ENCODE data around the gene PLA2G7. TPM values are rescaled to one million over a fixed set of nuclear protein-coding genes. Genes with fewer than 3 reads are reported as not detected.
A peak's percentile ranks its signal among the peaks of the same experiment; 100 is the strongest.

The PLA2G7 gene
- total and polyA plus RNA-seq, 8 donors: 0.88 to 32.1 (median 1.2) TPM

- no peak for ATAC-seq
- no peak overlapping the region for H3K4me3 ChIP-seq
Observed at GRCh38 chr6:46690911-46691451, 44.2 kb downstream of the PLA2G7 start.

GRCh38 chr6:46690141-46690755 is 44.9 kb downstream of the PLA2G7 start:
- Histone ChIP-seq H3K4me1 (no peaks in the 10 kb centered on the region), H3K4me3 (no peak overlapping the region), H3K27ac (no peak overlapping the region), H3K27me3 (no peaks in the 10 kb centered on the region), H3K9me3 (peaks cover 0 to 8% of the 10 kb centered on the region in 2 donors), H3K36me3 (no peaks in the 10 kb centered on the region)
- peak in 2 of 4 donors; percentile 53 to 78 for DNase-seq
- no peak for ATAC-seq
- TF ChIP-seq CTCF (IDR thresholded peaks at IDR 0.05): no peak
- intact Hi-C loops (cut with DNase I): no loop called here

More at GRCh38 chr6:46690911-46691451, 44.2 kb downstream of the PLA2G7 start:
- H3K27ac ChIP-seq: no peak overlapping the region
- no peak for TF ChIP-seq CTCF (IDR thresholded peaks at IDR 0.05)
- peaks cover 0 to 8% of the 10 kb centered on the region in 2 donors for H3K9me3 ChIP-seq
- H3K27me3 ChIP-seq: no peaks in the 10 kb centered on the region
- no peaks in the 10 kb centered on the region for H3K36me3 ChIP-seq
- DNase-seq: peak in 1 of 4 donors; percentile 17
- H3K4me1 ChIP-seq: no peaks in the 10 kb centered on the region
- intact Hi-C loops (cut with DNase I): no loop called here

- Histone ChIP-seq H3K27ac (no peak overlapping the region), H3K4me1 (no peaks in the 10 kb centered on the region), H3K27me3 (no peaks in the 10 kb centered on the region), H3K4me3 (no peak overlapping the region), H3K36me3 (no peaks in the 10 kb centered on the region), H3K9me3 (peaks cover 0 to 8% of the 10 kb centered on the region in 2 donors)
- DNase-seq (no peak), ATAC-seq (no peak)
- intact Hi-C loops (cut with DNase I): no loop called here
- no peak for TF ChIP-seq CTCF (IDR thresholded peaks at IDR 0.05)
Observed at GRCh38 chr6:46689657-46690056, 45.5 kb downstream of the PLA2G7 start.

GRCh38 chr6:46688966-46689335 is 46.2 kb downstream of the PLA2G7 start:
- no peak for TF ChIP-seq CTCF (IDR thresholded peaks at IDR 0.05)
- Histone ChIP-seq H3K4me3 (no peak overlapping the region), H3K27me3 (no peaks in the 10 kb centered on the region), H3K27ac (no peak overlapping the region), H3K36me3 (no peaks in the 10 kb centered on the region), H3K4me1 (no peaks in the 10 kb centered on the region), H3K9me3 (peaks cover 0 to 8% of the 10 kb centered on the region in 2 donors)
- DNase-seq: no peak
- no peak for ATAC-seq
- intact Hi-C loops (cut with DNase I): no loop called here

- no peaks in the 10 kb centered on the region for H3K36me3 ChIP-seq
- H3K4me3 ChIP-seq: no peak overlapping the region
- H3K9me3 ChIP-seq: peaks cover 0 to 8% of the 10 kb centered on the region in 2 donors
- no peak overlapping the region for H3K27ac ChIP-seq
- TF ChIP-seq CTCF (IDR thresholded peaks at IDR 0.05): no peak
- DNase-seq (peak in 1 of 4 donors; percentile 74), ATAC-seq (no peak)
- no peaks in the 10 kb centered on the region for H3K27me3 ChIP-seq
- H3K4me1 ChIP-seq: no peaks in the 10 kb centered on the region
- intact Hi-C loops (cut with DNase I): no loop called here
Observed at GRCh38 chr6:46688117-46688965, 46.8 kb downstream of the PLA2G7 start.

Data from left lung (tissue), 10 donors.